DMS153 (cell line): Measurements from ENCODE around the gene BEND7.
"Not testable (repeated sequence)": the region's sequence is repeated elsewhere in the genome, so short reads cannot be mapped to it uniquely, and the experiment has no call there.

Source experiments
- DNase-seq: peaks from one replicate; lab custom pipeline; 2025; lab: John Stamatoyannopoulos, UW

Gene BEND7

GRCh38 chr10:13420532-13421307, 108.1 kb downstream of the BEND7 start:
- DNase-seq, result no peak

GRCh38 chr10:13417459-13418126, 111.2 kb downstream of the BEND7 start:
- no peak for DNase-seq

- DNase-seq, result no peak
Observed at GRCh38 chr10:13416760-13417159, 112.1 kb downstream of the BEND7 start.

- no peak for DNase-seq
Observed at GRCh38 chr10:13414855-13415254, 114.0 kb downstream of the BEND7 start.

- no peak for DNase-seq
Observed at GRCh38 chr10:13414137-13414536, 114.7 kb downstream of the BEND7 start.

- DNase-seq, result no peak
Observed at GRCh38 chr10:13412894-13413293, 115.9 kb downstream of the BEND7 start.

GRCh38 chr10:13404791-13405190, 124.0 kb downstream of the BEND7 start:
- DNase-seq, result no peak

- no peak for DNase-seq
Observed at GRCh38 chr10:13404305-13404759, 124.5 kb downstream of the BEND7 start.

- not testable (repeated sequence) for DNase-seq
Observed at GRCh38 chr10:13403426-13403825, 125.4 kb downstream of the BEND7 start.

GRCh38 chr10:13402021-13402420, 126.8 kb downstream of the BEND7 start:
- DNase-seq, result no peak

- DNase-seq, result no peak
Observed at GRCh38 chr10:13401142-13401541, 127.7 kb downstream of the BEND7 start.

GRCh38 chr10:13400196-13400965, 128.4 kb downstream of the BEND7 start:
- no peak for DNase-seq

GRCh38 chr10:13399752-13400151, 129.1 kb downstream of the BEND7 start:
- no peak for DNase-seq

- DNase-seq, result no peak
Observed at GRCh38 chr10:13399236-13399635, 129.6 kb downstream of the BEND7 start.

GRCh38 chr10:13397052-13397451, 131.8 kb downstream of the BEND7 start:
- DNase-seq, result no peak

- DNase-seq, result no peak
Observed at GRCh38 chr10:13396369-13396768, 132.4 kb downstream of the BEND7 start.

- no peak for DNase-seq
Observed at GRCh38 chr10:13395540-13395939, 133.3 kb downstream of the BEND7 start.

GRCh38 chr10:13393640-13394039, 135.2 kb downstream of the BEND7 start:
- no peak for DNase-seq

GRCh38 chr10:13392701-13393100, 136.1 kb downstream of the BEND7 start:
- no peak for DNase-seq
